Measurements from ENCODE around the gene DUSP7. TPM values are rescaled to one million over a fixed set of nuclear protein-coding genes. Genes with fewer than 3 reads are reported as not detected.

DUSP7 gene
- total and polyA plus RNA-seq, 2 experiments from 2014 or later = 6.4 to 13.1 TPM

GRCh38 chr3:52049503-52049902, 6.9 kb downstream of the DUSP7 start:
- no peak for DNase-seq (ENCODE audit: low spot score)
- Histone ChIP-seq H2AFZ (no peak overlapping the region), H4K20me1 (ENCODE audit: insufficient read depth, poor library complexity, severe bottlenecking) (peaks cover 22% of the 10 kb centered on the region), H3K79me2 (peaks cover 25% of the 10 kb centered on the region), H3K9me3 (ENCODE audit: low read depth) (no peaks in the 10 kb centered on the region), H3K27me3 (no peaks in the 10 kb centered on the region), H3K4me2 (no peak overlapping the region), H3K4me3 (no peak overlapping the region), H3K36me3 (replicated peaks; ENCODE audit: insufficient read depth, low read depth) (no peaks in the 10 kb centered on the region), H3K27ac (no peak overlapping the region), H3K4me1 (ENCODE audit: insufficient read depth) (peaks cover 20% of the 10 kb centered on the region), H3K9me2 (replicated peaks; ENCODE audit: insufficient read depth) (no peaks in the 10 kb centered on the region)
- WGBS (ENCODE audit: low lambda C conversion rate, missing lambda C conversion rate) = 97% methylated on average over 2 of the region's 2 CpGs
- TF ChIP-seq EZH2 (IDR thresholded peaks at IDR 0.05; ENCODE audit: borderline replicate concordance) = no peak
- no peak for TF ChIP-seq CTCF (IDR thresholded peaks at IDR 0.05; ENCODE audit: poor library complexity)
- no peak for TF ChIP-seq EZH2phosphoT487 (IDR thresholded peaks at IDR 0.05; ENCODE audit: low read depth, severe bottlenecking, unreplicated experiment)

- TF ChIP-seq CTCF (IDR thresholded peaks at IDR 0.05; ENCODE audit: poor library complexity) = no peak
- TF ChIP-seq EZH2 (IDR thresholded peaks at IDR 0.05; ENCODE audit: borderline replicate concordance) = no peak
- no peak for TF ChIP-seq EZH2phosphoT487 (IDR thresholded peaks at IDR 0.05; ENCODE audit: low read depth, severe bottlenecking, unreplicated experiment)
- peak overlapping the region; percentile 20 for H3K27ac ChIP-seq
- no peak overlapping the region for H2AFZ ChIP-seq
These were observed 8.9 kb downstream of the DUSP7 start for GRCh38 chr3:52047295-52047960.

GRCh38 chr3:52046902-52047239, 9.5 kb downstream of the DUSP7 start:
- Histone ChIP-seq H4K20me1 (ENCODE audit: insufficient read depth, poor library complexity, severe bottlenecking) (no peaks in the 10 kb centered on the region), H3K4me3 (no peak overlapping the region), H3K27me3 (no peaks in the 10 kb centered on the region), H3K4me1 (ENCODE audit: insufficient read depth) (peaks cover 21% of the 10 kb centered on the region), H3K79me2 (peaks cover 1% of the 10 kb centered on the region), H3K27ac (peak overlapping the region; percentile 20), H2AFZ (no peak overlapping the region), H3K9me3 (ENCODE audit: low read depth) (no peaks in the 10 kb centered on the region), H3K9me2 (replicated peaks; ENCODE audit: insufficient read depth) (no peaks in the 10 kb centered on the region), H3K36me3 (replicated peaks; ENCODE audit: insufficient read depth, low read depth) (no peaks in the 10 kb centered on the region), H3K4me2 (no peak overlapping the region)
- 74% methylated on average over 7 of the region's 7 CpGs for WGBS (ENCODE audit: low lambda C conversion rate, missing lambda C conversion rate)
- DNase-seq (ENCODE audit: low spot score) = no peak
- TF ChIP-seq CTCF (IDR thresholded peaks at IDR 0.05; ENCODE audit: poor library complexity) (no peak), EZH2 (IDR thresholded peaks at IDR 0.05; ENCODE audit: borderline replicate concordance) (no peak), EZH2phosphoT487 (IDR thresholded peaks at IDR 0.05; ENCODE audit: low read depth, severe bottlenecking, unreplicated experiment) (no peak)

More at GRCh38 chr3:52047295-52047960, 8.9 kb downstream of the DUSP7 start:
- Histone ChIP-seq H3K4me2 (no peak overlapping the region), H3K79me2 (peaks cover 7% of the 10 kb centered on the region), H3K9me2 (replicated peaks; ENCODE audit: insufficient read depth) (no peaks in the 10 kb centered on the region), H3K9me3 (ENCODE audit: low read depth) (no peaks in the 10 kb centered on the region), H3K27me3 (no peaks in the 10 kb centered on the region), H3K4me3 (no peak overlapping the region), H3K36me3 (replicated peaks; ENCODE audit: insufficient read depth, low read depth) (no peaks in the 10 kb centered on the region), H3K4me1 (ENCODE audit: insufficient read depth) (peaks cover 24% of the 10 kb centered on the region), H4K20me1 (ENCODE audit: insufficient read depth, poor library complexity, severe bottlenecking) (peaks cover 5% of the 10 kb centered on the region)
- no peak for DNase-seq (ENCODE audit: low spot score)
- 82% methylated on average over 16 of the region's 20 CpGs for WGBS (ENCODE audit: low lambda C conversion rate, missing lambda C conversion rate)

Data from hepatocyte (in vitro differentiated cells).